SW480 (cell line): ENCODE results near the gene EPHB1.

Experiments
- DNase-seq: peaks from one replicate; pipeline ENCODE4 v3.0.0-alpha.2; 2016; ENCODE audit warnings: low spot score

The EPHB1 gene

GRCh38 chr3:135133905-135134683 is 339.0 kb downstream of the EPHB1 start:
- DNase-seq: no peak

- DNase-seq: no peak
Observed at GRCh38 chr3:135134684-135135075, 339.6 kb downstream of the EPHB1 start.

- DNase-seq: no peak
Observed at GRCh38 chr3:135135445-135135844, 340.4 kb downstream of the EPHB1 start.

- no peak for DNase-seq
Observed at GRCh38 chr3:135136361-135137100, 341.5 kb downstream of the EPHB1 start.

- DNase-seq: no peak
Observed at GRCh38 chr3:135137296-135137695, 342.2 kb downstream of the EPHB1 start.

- DNase-seq: no peak
Observed at GRCh38 chr3:135138776-135139175, 343.7 kb downstream of the EPHB1 start.

- DNase-seq: no peak
Observed at GRCh38 chr3:135140591-135140990, 345.5 kb downstream of the EPHB1 start.

- no peak for DNase-seq
Observed at GRCh38 chr3:135141160-135141559, 346.1 kb downstream of the EPHB1 start.

GRCh38 chr3:135141672-135142071 is 346.6 kb downstream of the EPHB1 start:
- DNase-seq: no peak

GRCh38 chr3:135142530-135142929 is 347.5 kb downstream of the EPHB1 start:
- DNase-seq: no peak

- DNase-seq: no peak
Observed at GRCh38 chr3:135143474-135143873, 348.4 kb downstream of the EPHB1 start.

GRCh38 chr3:135145581-135145980 is 350.5 kb downstream of the EPHB1 start:
- DNase-seq: no peak

GRCh38 chr3:135147657-135148056 is 352.6 kb downstream of the EPHB1 start:
- DNase-seq: no peak

- no peak for DNase-seq
Observed at GRCh38 chr3:135148398-135149020, 353.4 kb downstream of the EPHB1 start.

GRCh38 chr3:135149707-135150681 is 354.9 kb downstream of the EPHB1 start:
- DNase-seq: no peak

GRCh38 chr3:135154186-135154585 is 359.1 kb downstream of the EPHB1 start:
- no peak for DNase-seq

GRCh38 chr3:135155228-135155627 is 360.2 kb downstream of the EPHB1 start:
- DNase-seq: no peak

- DNase-seq: no peak
Observed at GRCh38 chr3:135155791-135156190, 360.7 kb downstream of the EPHB1 start.

GRCh38 chr3:135157045-135157740 is 362.1 kb downstream of the EPHB1 start:
- DNase-seq: no peak

GRCh38 chr3:135158520-135158919 is 363.5 kb downstream of the EPHB1 start:
- DNase-seq: no peak

GRCh38 chr3:135159681-135160247 is 364.7 kb downstream of the EPHB1 start:
- no peak for DNase-seq
